Natural killer cell (primary cell): ENCODE measurements around the gene SYMPK. TPM values are rescaled to one million over a fixed set of nuclear protein-coding genes. Genes with fewer than 3 reads are reported as not detected.
A peak's percentile ranks its signal among the peaks of the same experiment; 100 is the strongest.

Experiments
- ATAC-seq, 3 donors: fragments of 150-1000 bp in 2 of 3; fragments of 200-7000 bp in 1 of 3; cut with Tn5 transposase; 1 replicate in 1 of 3; 2 replicates in 2 of 3; pipeline ENCODE4 v1.10.0; 2021; ENCODE audit warnings: mild to moderate bottlenecking in 2 of 3, moderate library complexity in 2 of 3
- DNase-seq, 2 donors: peaks; one replicate each; pipeline versions ENCODE4 v3.0.0 to v3.0.0-alpha.2; 2013 to 2021; ENCODE audit warnings: mixed read lengths in 1 of 2
- H3K27ac ChIP-seq: one replicate; pipeline ENCODE4 v1.5.1; 2013; ENCODE audit warnings: mild to moderate bottlenecking, low read length
- H3K27me3 ChIP-seq: one replicate; pipeline ENCODE4 v1.6.1; 2013; ENCODE audit warnings: low read length; ENCODE audit not compliant: control insufficient read depth, insufficient read depth
- H3K36me3 ChIP-seq: one replicate; pipeline ENCODE4 v1.6.1; 2013; ENCODE audit warnings: low read length; ENCODE audit not compliant: control insufficient read depth, insufficient read depth
- H3K4me1 ChIP-seq: one replicate; pipeline ENCODE4 v1.6.1; 2013; ENCODE audit warnings: low read length; ENCODE audit not compliant: control insufficient read depth, insufficient read depth
- H3K4me3 ChIP-seq: one replicate; pipeline ENCODE4 v1.5.1; 2013; ENCODE audit warnings: low read length
- H3K9me3 ChIP-seq: one replicate; pipeline ENCODE4 v1.6.1; 2013; ENCODE audit warnings: low read length; ENCODE audit not compliant: control insufficient read depth, insufficient read depth
- H3K27ac Mint-ChIP-seq, 2 donors: one replicate each; pipeline ENCODE4 v1.8.0; 2022; ENCODE audit warnings: mild to moderate bottlenecking in 2 of 2, mixed read lengths in 2 of 2, moderate library complexity in 1 of 2
- H3K27me3 Mint-ChIP-seq, 2 donors: one replicate each; pipeline ENCODE4 v1.8.0; 2022; ENCODE audit warnings: low read depth in 2 of 2, mixed read lengths in 2 of 2
- H3K36me3 Mint-ChIP-seq: one replicate; pipeline ENCODE4 v1.8.0; 2022; ENCODE audit warnings: mixed read lengths
- H3K4me1 Mint-ChIP-seq, 2 donors: one replicate each; pipeline ENCODE4 v1.8.0; 2022; ENCODE audit warnings: mixed read lengths in 2 of 2
- H3K4me3 Mint-ChIP-seq: one replicate; pipeline ENCODE4 v1.8.0; 2022; ENCODE audit warnings: mild to moderate bottlenecking, moderate library complexity, mixed read lengths
- H3K9me3 Mint-ChIP-seq, 2 donors: one replicate each; pipeline ENCODE4 v1.8.0; 2022; ENCODE audit warnings: mixed read lengths in 2 of 2
- WGBS: methylation state at CpG from one replicate; pipeline ENCODE4 v1.1.7; 2013; ENCODE audit warnings: missing lambda C conversion rate; ENCODE audit not compliant: insufficient coverage; 5-methylcytosine and 5-hydroxymethylcytosine counted together
- intact Hi-C: fragments of 100-400 bp; cut with micrococcal nuclease; formaldehyde crosslinking; loops from one replicate; pipeline ENCODE4 v1.14.2; 2022
- total RNA-seq, 4 donors: library from RNA; stranded (reverse); fragments of 120-200 nt in 1 of 4; gene quantifications; one replicate each; pipeline versions ENCODE4 v1.2.3 to v1.2.4, GENCODE V29; 2013 to 2022
- TF ChIP-seq, protein P1 (sequence below): fragments of 200-600 bp; IDR thresholded peaks from one replicate; pipeline ENCODE4 v1.8.0; 2022; ENCODE audit warnings: antibody characterized with exemption

SYMPK gene
- total RNA-seq, 3 donors from 2014 or later (not counting 1 experiment from before 2014, with no cell fraction given), result 86.4 to 94.8 (median 86.7) TPM

- intact Hi-C loops, result no loop called here
- Histone ChIP-seq H3K9me3 (no peaks in the 10 kb centered on the region), H3K27me3 (no peaks in the 10 kb centered on the region), H3K4me3 (peak overlapping the region; percentile 72), H3K36me3 (no peaks in the 10 kb centered on the region), H3K4me1 (peaks cover 37% of the 10 kb centered on the region), H3K27ac (peak overlapping the region; percentile 86)
- H3K9me3 Mint-ChIP-seq, result no peaks in the 10 kb centered on the region
- peak overlapping the region; percentile 98 for H3K4me3 Mint-ChIP-seq
- H3K4me1 Mint-ChIP-seq, result peaks cover 17 to 32% of the 10 kb centered on the region in 2 donors
- TF ChIP-seq, protein P1, sequence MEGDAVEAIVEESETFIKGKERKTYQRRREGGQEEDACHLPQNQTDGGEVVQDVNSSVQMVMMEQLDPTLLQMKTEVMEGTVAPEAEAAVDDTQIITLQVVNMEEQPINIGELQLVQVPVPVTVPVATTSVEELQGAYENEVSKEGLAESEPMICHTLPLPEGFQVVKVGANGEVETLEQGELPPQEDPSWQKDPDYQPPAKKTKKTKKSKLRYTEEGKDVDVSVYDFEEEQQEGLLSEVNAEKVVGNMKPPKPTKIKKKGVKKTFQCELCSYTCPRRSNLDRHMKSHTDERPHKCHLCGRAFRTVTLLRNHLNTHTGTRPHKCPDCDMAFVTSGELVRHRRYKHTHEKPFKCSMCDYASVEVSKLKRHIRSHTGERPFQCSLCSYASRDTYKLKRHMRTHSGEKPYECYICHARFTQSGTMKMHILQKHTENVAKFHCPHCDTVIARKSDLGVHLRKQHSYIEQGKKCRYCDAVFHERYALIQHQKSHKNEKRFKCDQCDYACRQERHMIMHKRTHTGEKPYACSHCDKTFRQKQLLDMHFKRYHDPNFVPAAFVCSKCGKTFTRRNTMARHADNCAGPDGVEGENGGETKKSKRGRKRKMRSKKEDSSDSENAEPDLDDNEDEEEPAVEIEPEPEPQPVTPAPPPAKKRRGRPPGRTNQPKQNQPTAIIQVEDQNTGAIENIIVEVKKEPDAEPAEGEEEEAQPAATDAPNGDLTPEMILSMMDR, result no peak
- H3K36me3 Mint-ChIP-seq, result no peaks in the 10 kb centered on the region
- DNase-seq, result no peak
- 75% methylated on average over 10 of the region's 10 CpGs for WGBS
- peak overlapping the region; percentile 96 to 97 for H3K27ac Mint-ChIP-seq
- no peaks in the 10 kb centered on the region for H3K27me3 Mint-ChIP-seq
- no peak for ATAC-seq
Observed at GRCh38 chr19:45887200-45887710, 24.3 kb upstream of the SYMPK start.

GRCh38 chr19:45886427-45887199, 23.7 kb upstream of the SYMPK start:
- H3K27me3 Mint-ChIP-seq, result peaks cover 0 to 3% of the 10 kb centered on the region in 2 donors
- intact Hi-C loops, result loop anchor here (1.0 kb wide), 2 partner anchors 16 to 23 kb away; partner anchors contain the start of genes MYPOP and SYMPK
- peak; percentile 87 to 96 for DNase-seq
- peaks cover 17 to 32% of the 10 kb centered on the region in 2 donors for H3K4me1 Mint-ChIP-seq
- Histone ChIP-seq H3K4me3 (peak overlapping the region; percentile 72), H3K36me3 (no peaks in the 10 kb centered on the region), H3K27me3 (no peaks in the 10 kb centered on the region), H3K4me1 (peaks cover 37% of the 10 kb centered on the region), H3K27ac (peak overlapping the region; percentile 86), H3K9me3 (no peaks in the 10 kb centered on the region)
- peak overlapping the region; percentile 98 for H3K4me3 Mint-ChIP-seq
- no peaks in the 10 kb centered on the region for H3K9me3 Mint-ChIP-seq
- peak overlapping the region; percentile 96 to 97 for H3K27ac Mint-ChIP-seq
- no peaks in the 10 kb centered on the region for H3K36me3 Mint-ChIP-seq
- WGBS, result 2% methylated on average over 24 of the region's 32 CpGs
- peak; percentile 69 to 86 (median 73) for ATAC-seq
- TF ChIP-seq, protein P1, result no peak

GRCh38 chr19:45885556-45886426, 22.8 kb upstream of the SYMPK start, which contains the start of gene IRF2BP1:
IRF2BP1 (minus strand) TSS chr19:45886141; CDS start chr19:45885774, 367 bp downstream.
- Mint-ChIP-seq H3K9me3 (no peaks in the 10 kb centered on the region), H3K27ac (peak within 1 kb of the TSS; percentile 96 to 97), H3K4me1 (peaks cover 17 to 32% of the 10 kb centered on the region in 2 donors), H3K4me3 (peak within 1 kb of the TSS; percentile 98), H3K36me3 (no peaks in the 10 kb centered on the region), H3K27me3 (peaks cover 0 to 6% of the 10 kb centered on the region in 2 donors)
- H3K36me3 ChIP-seq, result no peaks in the 10 kb centered on the region
- H3K27ac ChIP-seq, result peak within 1 kb of the TSS; percentile 86
- under 1% methylated on average over 107 of the region's 107 CpGs for WGBS
- DNase-seq, result peak; percentile 88 to 95
- H3K4me1 ChIP-seq, result peaks cover 37% of the 10 kb centered on the region
- peak; percentile 72 to 88 (median 80) for ATAC-seq
- H3K27me3 ChIP-seq, result no peaks in the 10 kb centered on the region
- TF ChIP-seq, protein P1, result no peak
- no peaks in the 10 kb centered on the region for H3K9me3 ChIP-seq
- intact Hi-C loops, result loop anchor here (1.0 kb wide), 2 partner anchors 17 to 22 kb away; partner anchors contain the start of genes MYPOP and SYMPK
- peak within 1 kb of the TSS; percentile 72 for H3K4me3 ChIP-seq
